Right lobe of liver (tissue), 6 donors: ENCODE data around the gene CHN2. TPM values are rescaled to one million over a fixed set of nuclear protein-coding genes. Genes with fewer than 3 reads are reported as not detected.

Experiments used
- ATAC-seq, 4 donors: fragments of 200-7000 bp; cut with Tn5 transposase; one replicate each; pipeline ENCODE4 v1.9.1; 2020; ENCODE audit warnings: mild to moderate bottlenecking in 4 of 4, moderate library complexity in 4 of 4
- DNase-seq, 3 donors: peaks; one replicate each; pipeline ENCODE4 v3.0.0-alpha.2; 2020
- H3K27ac ChIP-seq, 3 donors: fragments of 200-600 bp; one replicate each; pipeline ENCODE4 v1.8.0; 2022
- H3K27me3 ChIP-seq, 2 donors: fragments of 200-600 bp; one replicate each; pipeline ENCODE4 v1.8.0; 2022
- H3K36me3 ChIP-seq, 4 donors: fragments of 200-600 bp; sonication (generic) in 1 of 4; one replicate each; pipeline versions ENCODE4 v1.5.1 to v1.8.0; 2017 to 2022; ENCODE audit warnings: control low read depth in 1 of 4
- H3K4me1 ChIP-seq, 4 donors: fragments of 200-600 bp; sonication (generic) in 1 of 4; one replicate each; pipeline versions ENCODE4 v1.5.1 to v1.8.0; 2017 to 2022; ENCODE audit warnings: control low read depth in 1 of 4
- H3K4me3 ChIP-seq, 3 donors: fragments of 200-600 bp; one replicate each; pipeline ENCODE4 v1.8.0; 2022
- H3K9me3 ChIP-seq, 4 donors: fragments of 200-600 bp; sonication (generic) in 1 of 4; one replicate each; pipeline versions ENCODE4 v1.5.1 to v1.8.0; 2017 to 2022; ENCODE audit warnings: control low read depth in 1 of 4
- POLR2A ChIP-seq: fragments of 450-650 bp; IDR thresholded peaks from one replicate; pipeline ENCODE4 v1.6.1; 2017; ENCODE audit warnings: antibody characterized with exemption, mild to moderate bottlenecking
- WGBS: methylation state at CpG from one replicate; pipeline ENCODE4 v1.1.6; 2018; ENCODE audit warnings: low coverage, low lambda C conversion rate; ENCODE audit not compliant: insufficient coverage; ENCODE audit errors: missing lambda C conversion rate; 5-methylcytosine and 5-hydroxymethylcytosine counted together
- intact Hi-C, 2 donors: fragments of 100-400 bp; cut with DNase I; formaldehyde crosslinking; loops; one replicate each; pipeline versions ENCODE4 v1.11.2 to v1.14.1; 2022
- total RNA-seq, 6 experiments: library from RNA; depleted of rRNA in 2 of 6; stranded (reverse); fragments of >200 nt in 2 of 6; fragmentation: NEBNext Ultra II Directional in 3 of 6; extraction: Animal tissue kit (Norgen Biotek cat#: 25700) in 3 of 6; gene quantifications; one replicate each; pipeline versions ENCODE4 v1.1.0 to v1.2.4, GENCODE V29; 2016 to 2023
- TF ChIP-seq, protein P1 (sequence below), 4 donors: fragments of 200-600 bp in 3 of 4; fragments of 450-650 bp in 1 of 4; IDR thresholded peaks; one replicate each; pipeline versions ENCODE4 v1.5.1 to v1.8.0; 2016 to 2022; ENCODE audit warnings: antibody characterized with exemption in 4 of 4, mild to moderate bottlenecking in 2 of 4
- donor health status: DM: no; HTN: yes; CAD: no.
- donor health status: DM: no; HTN: no; CAD: no.
- donor health status: DM: no; HTN: no; CAD: no.
- donor health status: DM: no; HTN: yes; CAD: no.
- donor health status: DM: no; HTN: yes; CAD: no.

CHN2 gene
- total RNA-seq, 6 experiments from 2014 or later, result 20.1 to 57.7 (median 31.5) TPM

GRCh38 chr7:29430279-29430949 lies 235.8 kb downstream of the CHN2 start:
- Histone ChIP-seq H3K9me3 (peaks cover 0 to 2% (median 0%) of the 10 kb centered on the region in 4 donors), H3K27ac (no peak overlapping the region), H3K27me3 (no peaks in the 10 kb centered on the region), H3K4me1 (no peaks in the 10 kb centered on the region), H3K4me3 (no peak overlapping the region), H3K36me3 (no peaks in the 10 kb centered on the region)
- DNase-seq (no peak), ATAC-seq (no peak)
- intact Hi-C loops, result no loop called here
- 83% methylated on average over 6 of the region's 8 CpGs for WGBS
- no peak for TF ChIP-seq POLR2A
- TF ChIP-seq, protein P1, sequence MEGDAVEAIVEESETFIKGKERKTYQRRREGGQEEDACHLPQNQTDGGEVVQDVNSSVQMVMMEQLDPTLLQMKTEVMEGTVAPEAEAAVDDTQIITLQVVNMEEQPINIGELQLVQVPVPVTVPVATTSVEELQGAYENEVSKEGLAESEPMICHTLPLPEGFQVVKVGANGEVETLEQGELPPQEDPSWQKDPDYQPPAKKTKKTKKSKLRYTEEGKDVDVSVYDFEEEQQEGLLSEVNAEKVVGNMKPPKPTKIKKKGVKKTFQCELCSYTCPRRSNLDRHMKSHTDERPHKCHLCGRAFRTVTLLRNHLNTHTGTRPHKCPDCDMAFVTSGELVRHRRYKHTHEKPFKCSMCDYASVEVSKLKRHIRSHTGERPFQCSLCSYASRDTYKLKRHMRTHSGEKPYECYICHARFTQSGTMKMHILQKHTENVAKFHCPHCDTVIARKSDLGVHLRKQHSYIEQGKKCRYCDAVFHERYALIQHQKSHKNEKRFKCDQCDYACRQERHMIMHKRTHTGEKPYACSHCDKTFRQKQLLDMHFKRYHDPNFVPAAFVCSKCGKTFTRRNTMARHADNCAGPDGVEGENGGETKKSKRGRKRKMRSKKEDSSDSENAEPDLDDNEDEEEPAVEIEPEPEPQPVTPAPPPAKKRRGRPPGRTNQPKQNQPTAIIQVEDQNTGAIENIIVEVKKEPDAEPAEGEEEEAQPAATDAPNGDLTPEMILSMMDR (IDR thresholded peaks at IDR 0.05), result no peak

DNA sequence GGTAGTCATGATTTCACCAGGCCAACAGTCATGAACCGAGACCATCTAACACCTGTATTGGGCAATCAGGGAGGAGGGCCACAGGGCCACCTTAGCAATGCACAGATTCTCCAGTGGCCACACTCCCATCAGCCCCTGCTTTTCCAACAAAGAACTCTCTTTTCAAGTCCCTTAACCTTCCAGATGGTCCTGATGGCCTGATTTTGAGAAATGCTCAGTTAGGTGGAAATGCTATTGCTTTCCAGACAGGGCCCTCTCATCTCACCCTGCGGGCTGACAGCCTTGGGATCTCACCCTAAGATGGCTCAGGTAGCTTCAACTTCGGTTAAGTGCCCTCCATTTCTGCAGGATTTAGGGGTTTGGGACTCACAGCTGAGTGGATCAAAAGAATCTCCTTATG lies 237.1 kb downstream of the CHN2 start:
- intact Hi-C loops, result no loop called here
- ATAC-seq (no peak), DNase-seq (no peak)
- Histone ChIP-seq H3K27me3 (no peaks in the 10 kb centered on the region), H3K4me1 (no peaks in the 10 kb centered on the region), H3K27ac (no peak overlapping the region), H3K36me3 (no peaks in the 10 kb centered on the region), H3K9me3 (peaks cover 0 to 2% (median 0%) of the 10 kb centered on the region in 4 donors), H3K4me3 (no peak overlapping the region)
- TF ChIP-seq, protein P1 (IDR thresholded peaks at IDR 0.05), result no peak
- no peak for TF ChIP-seq POLR2A
- no CpG with 5 or more reads among the region's 3 CpGs for WGBS

- intact Hi-C loops, result no loop called here
- Histone ChIP-seq H3K27me3 (no peaks in the 10 kb centered on the region), H3K9me3 (peaks cover 0 to 2% (median 0%) of the 10 kb centered on the region in 4 donors), H3K4me3 (no peak overlapping the region), H3K36me3 (no peaks in the 10 kb centered on the region), H3K27ac (no peak overlapping the region), H3K4me1 (no peaks in the 10 kb centered on the region)
- TF ChIP-seq POLR2A, result no peak
- TF ChIP-seq, protein P1 (IDR thresholded peaks at IDR 0.05), result no peak
- WGBS, result 71% methylated on average over 7 of the region's 7 CpGs
- ATAC-seq (no peak), DNase-seq (no peak)
These were observed 238.1 kb downstream of the CHN2 start for GRCh38 chr7:29432721-29433120.

GRCh38 chr7:29434380-29434768 lies 239.8 kb downstream of the CHN2 start:
- H3K4me3 ChIP-seq, result no peak overlapping the region
- no peak for DNase-seq
- peak overlapping the region in 1 of 3 donors; percentile 5 for H3K27ac ChIP-seq
- TF ChIP-seq, protein P1 (IDR thresholded peaks at IDR 0.05), result no peak
- no peak for TF ChIP-seq POLR2A
- 96% methylated on average over 2 of the region's 2 CpGs for WGBS
- H3K27me3 ChIP-seq, result no peaks in the 10 kb centered on the region
- peak in 2 of 4 donors; percentile 35 to 77 for ATAC-seq
- intact Hi-C loops, result no loop called here
- no peaks in the 10 kb centered on the region for H3K4me1 ChIP-seq
- no peaks in the 10 kb centered on the region for H3K36me3 ChIP-seq
- peaks cover 0 to 2% (median 0%) of the 10 kb centered on the region in 4 donors for H3K9me3 ChIP-seq

GRCh38 chr7:29435167-29435566 lies 240.6 kb downstream of the CHN2 start:
- DNase-seq (no peak), ATAC-seq (peak in 1 of 4 donors; percentile 17)
- H3K4me1 ChIP-seq, result no peaks in the 10 kb centered on the region
- H3K9me3 ChIP-seq, result peaks cover 0 to 2% (median 0%) of the 10 kb centered on the region in 4 donors
- H3K4me3 ChIP-seq, result no peak overlapping the region
- H3K36me3 ChIP-seq, result no peaks in the 10 kb centered on the region
- H3K27me3 ChIP-seq, result no peaks in the 10 kb centered on the region
- no peak for TF ChIP-seq POLR2A
- TF ChIP-seq, protein P1 (IDR thresholded peaks at IDR 0.05), result no peak
- intact Hi-C loops, result no loop called here
- no peak overlapping the region for H3K27ac ChIP-seq
